Gastrocnemius medialis (tissue), 4 donors: Measurements from ENCODE around the gene PHOSPHO2. TPM values are rescaled to one million over a fixed set of nuclear protein-coding genes. Genes with fewer than 3 reads are reported as not detected.

Source experiments
- ATAC-seq, 2 donors: fragments of 150-250 bp; one replicate each; pipeline ENCODE4 v1.9.1; 2016
- DNase-seq, 2 donors: peaks; one replicate each; pipeline ENCODE4 v3.0.0-alpha.2; 2019
- H3K27ac ChIP-seq, 4 donors: fragments of 200-600 bp; sonication (generic); 1 replicate in 1 of 4; 2 replicates in 3 of 4; pipeline ENCODE4 v1.5.1; 2016 to 2018; ENCODE audit warnings: mild to moderate bottlenecking in 2 of 4, moderate library complexity in 1 of 4
- H3K27me3 ChIP-seq, 3 donors: fragments of 200-600 bp; sonication (generic) in 2 of 3; 1 replicate in 1 of 3; 2 replicates in 2 of 3; pipeline versions ENCODE4 v1.5.1 to v1.6.0; 2016 to 2019; ENCODE audit warnings: mild to moderate bottlenecking in 1 of 3, moderate library complexity in 1 of 3
- H3K36me3 ChIP-seq, 2 donors: fragments of 200-600 bp; sonication (generic) in 1 of 2; one replicate each; pipeline ENCODE4 v1.5.1; 2017 to 2018
- H3K4me1 ChIP-seq, 2 donors: fragments of 200-600 bp; sonication (generic) in 1 of 2; one replicate each; pipeline ENCODE4 v1.5.1; 2016 to 2017; ENCODE audit warnings: mild to moderate bottlenecking in 2 of 2
- H3K4me3 ChIP-seq, 4 donors: fragments of 200-600 bp; sonication (generic) in 3 of 4; 1 replicate in 1 of 4; 2 replicates in 3 of 4; pipeline ENCODE4 v1.5.1; 2016 to 2019; ENCODE audit warnings: mild to moderate bottlenecking in 2 of 4
- H3K9me3 ChIP-seq, 3 donors: fragments of 200-600 bp; sonication (generic) in 2 of 3; 1 replicate in 1 of 3; 2 replicates in 2 of 3; pipeline ENCODE4 v1.5.1; 2016 to 2019
- CTCF ChIP-seq, 5 experiments: fragments of 450-650 bp in 3 of 5; fragments of 200-600 bp in 2 of 5; sonication (generic) in 2 of 5; IDR thresholded peaks in 4 of 5; conservative IDR thresholded peaks in 1 of 5; 1 replicate in 4 of 5; 2 replicates in 1 of 5; pipeline ENCODE4 v1.5.1; 2016 to 2019; ENCODE audit warnings: antibody characterized with exemption in 5 of 5, mild to moderate bottlenecking in 3 of 5, moderate library complexity in 3 of 5
- POLR2A ChIP-seq, 2 donors: fragments of 450-650 bp; IDR thresholded peaks; one replicate each; pipeline ENCODE4 v1.6.1; 2017; ENCODE audit warnings: antibody characterized with exemption in 2 of 2, mild to moderate bottlenecking in 2 of 2, moderate library complexity in 2 of 2
- in situ Hi-C, 4 donors: fragments of 200-750 bp; cut with MboI; loops; one replicate each; pipeline versions ENCODE4 v1.15.0 to v1.8.0; 2017; ENCODE audit warnings: low sequenced_read_pairs in 4 of 4
- intact Hi-C: fragments of 100-400 bp; cut with DNase I; formaldehyde crosslinking; loops from one replicate; pipeline ENCODE4 v1.15.1; 2023; ENCODE audit warnings: low total_unique reads
- total RNA-seq, 4 donors: library from RNA; depleted of rRNA; stranded (reverse); fragments of >200 nt; gene quantifications; one replicate each; pipeline versions ENCODE4 v1.1.0 to v1.2.3, GENCODE V29; 2016

The PHOSPHO2 gene
- total RNA-seq, 4 donors from 2014 or later = 2.0 to 9.4 (median 2.9) TPM

DNA sequence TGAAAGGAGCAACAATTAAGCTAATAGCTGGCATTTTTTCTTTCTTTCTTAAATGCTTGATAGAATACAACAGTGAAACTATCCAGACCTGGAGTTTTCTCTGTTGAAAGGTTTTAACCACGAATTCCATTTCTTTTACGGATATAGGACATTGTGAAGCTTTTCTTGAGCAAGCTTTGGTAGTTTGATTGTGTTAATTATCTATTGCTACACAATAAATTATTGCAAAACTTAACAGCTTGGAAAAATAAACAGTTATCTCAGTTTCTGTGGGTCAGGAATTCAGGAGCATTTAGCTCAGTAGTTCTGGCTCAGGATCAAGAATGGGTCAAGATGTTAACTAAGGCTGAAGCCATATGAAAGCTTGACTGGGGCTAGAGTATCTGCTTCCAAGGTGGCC lies 11.7 kb downstream of the PHOSPHO2 start:
- no peaks in the 10 kb centered on the region for H3K27me3 ChIP-seq
- H3K9me3 ChIP-seq = no peaks in the 10 kb centered on the region
- no peak for TF ChIP-seq CTCF (IDR thresholded peaks at IDR 0.05 in 4 of 5, conservative IDR thresholded peaks at IDR 0.05 in 1 of 5)
- TF ChIP-seq POLR2A (IDR thresholded peaks at IDR 0.05) = no peak
- H3K36me3 ChIP-seq = no peaks in the 10 kb centered on the region
- H3K4me1 ChIP-seq = peaks cover 9 to 22% of the 10 kb centered on the region in 2 donors
- intact Hi-C loops (no loop called here), in situ Hi-C loops (no loop called here)
- DNase-seq (no peak), ATAC-seq (no peak)
- H3K4me3 ChIP-seq = no peak overlapping the region
- H3K27ac ChIP-seq = no peak overlapping the region

DNA sequence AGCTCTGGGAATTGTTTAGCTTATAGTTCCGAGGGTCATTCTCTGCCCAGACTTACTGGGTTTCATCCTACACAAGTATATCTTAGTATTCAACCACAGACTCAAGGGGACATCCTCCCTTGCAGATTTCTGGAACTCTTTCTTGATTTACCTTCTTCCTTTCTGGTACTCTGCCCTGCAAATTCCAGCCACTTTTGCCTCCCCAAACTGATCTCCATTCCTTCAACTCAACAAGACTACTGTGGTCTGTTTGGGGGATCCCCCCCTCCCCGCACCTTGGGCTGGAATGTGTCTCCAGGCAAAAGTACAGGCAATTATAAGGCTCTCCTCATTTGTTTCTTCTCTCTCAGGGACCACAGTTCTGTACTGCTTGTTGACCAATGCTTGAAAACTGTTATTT lies 13.4 kb downstream of the PHOSPHO2 start:
- Histone ChIP-seq H3K36me3 (no peaks in the 10 kb centered on the region), H3K9me3 (no peaks in the 10 kb centered on the region), H3K27me3 (no peaks in the 10 kb centered on the region), H3K27ac (no peak overlapping the region), H3K4me3 (no peak overlapping the region), H3K4me1 (peaks cover 9 to 22% of the 10 kb centered on the region in 2 donors)
- TF ChIP-seq CTCF (IDR thresholded peaks at IDR 0.05 in 4 of 5, conservative IDR thresholded peaks at IDR 0.05 in 1 of 5) = no peak
- no peak for TF ChIP-seq POLR2A (IDR thresholded peaks at IDR 0.05)
- in situ Hi-C loops = no loop called here
- ATAC-seq (no peak), DNase-seq (no peak)
- intact Hi-C loops = no loop called here

GRCh38 chr2:169709331-169709730 lies 15.1 kb downstream of the PHOSPHO2 start:
- Histone ChIP-seq H3K4me3 (no peak overlapping the region), H3K4me1 (peaks cover 4 to 13% of the 10 kb centered on the region in 2 donors), H3K9me3 (no peaks in the 10 kb centered on the region), H3K27ac (no peak overlapping the region), H3K36me3 (no peaks in the 10 kb centered on the region), H3K27me3 (no peaks in the 10 kb centered on the region)
- DNase-seq (no peak), ATAC-seq (no peak)
- in situ Hi-C loops = no loop called here
- intact Hi-C loops = no loop called here
- TF ChIP-seq CTCF (IDR thresholded peaks at IDR 0.05 in 4 of 5, conservative IDR thresholded peaks at IDR 0.05 in 1 of 5) (no peak), POLR2A (IDR thresholded peaks at IDR 0.05) (no peak)

DNA sequence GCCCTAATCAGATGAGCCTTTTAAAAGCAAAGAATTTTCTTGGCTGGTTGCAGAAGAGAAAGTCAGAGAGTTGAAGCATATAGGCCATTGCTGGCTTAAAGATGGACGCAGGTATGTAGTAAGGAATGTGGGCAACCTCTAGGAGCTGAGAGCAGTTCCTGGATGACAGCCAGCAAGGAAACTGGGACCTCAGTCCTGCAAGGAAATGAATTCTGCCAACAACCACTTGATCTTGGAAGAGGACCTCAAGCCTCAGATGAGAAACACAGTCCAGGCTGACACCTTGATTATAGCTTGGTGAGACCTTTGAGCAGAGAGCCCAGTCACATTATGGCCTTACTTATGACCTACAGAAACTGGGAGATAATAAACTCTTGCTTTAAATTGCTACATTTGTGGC lies 15.7 kb downstream of the PHOSPHO2 start:
- no peak for ATAC-seq

More for the DNA sequence above, 15.7 kb downstream of the PHOSPHO2 start:
- no peak overlapping the region for H3K4me3 ChIP-seq
- no peaks in the 10 kb centered on the region for H3K36me3 ChIP-seq
- intact Hi-C loops = no loop called here
- no peak overlapping the region for H3K27ac ChIP-seq
- peaks cover 0 to 7% of the 10 kb centered on the region in 2 donors for H3K4me1 ChIP-seq
- no peaks in the 10 kb centered on the region for H3K27me3 ChIP-seq
- in situ Hi-C loops = no loop called here
- H3K9me3 ChIP-seq = no peaks in the 10 kb centered on the region
- DNase-seq = no peak
- TF ChIP-seq POLR2A (IDR thresholded peaks at IDR 0.05) (no peak), CTCF (IDR thresholded peaks at IDR 0.05 in 4 of 5, conservative IDR thresholded peaks at IDR 0.05 in 1 of 5) (no peak)
